ENCODE measurements around the gene RCVRN.

- TF ChIP-seq CTCF (IDR thresholded peaks at IDR 0.05; ENCODE audit: insufficient read depth, low read length) = no peak
- TF ChIP-seq SPI1 (IDR thresholded peaks at IDR 0.05; ENCODE audit: borderline replicate concordance, low read depth) = no peak
- TF ChIP-seq POLR2AphosphoS5 (IDR thresholded peaks at IDR 0.05; ENCODE audit: low read depth) = no peak
- TF ChIP-seq REST (IDR thresholded peaks at IDR 0.05; ENCODE audit: insufficient replicate concordance, low read depth) = no peak
- no peak for TF ChIP-seq GABPA (IDR thresholded peaks at IDR 0.05; ENCODE audit: low read depth)
Observed at GRCh38 chr17:9862220-9862619, 42.9 kb downstream of the RCVRN start.
